Stimulated activated CD8-positive, alpha-beta memory T cell treated with anti-CD3 and anti-CD28 coated beads, Interleukin-4, amount 100 ng/mL, for 4 hours (primary cell): ENCODE measurements around the gene AKAP1.
"Not testable (repeated sequence)": the region's sequence is repeated elsewhere in the genome, so short reads cannot be mapped to it uniquely, and the experiment has no call there.

ENCODE experiments used
- DNase-seq, 2 donors: peaks; one replicate each; pipeline ENCODE4 v3.0.0-alpha.2; 2020; ENCODE audit warnings: low read depth in 2 of 2, low spot score in 1 of 2

AKAP1 gene

GRCh38 chr17:57073626-57074025 is 11.4 kb upstream of the AKAP1 start:
- DNase-seq, result no peak

DNA sequence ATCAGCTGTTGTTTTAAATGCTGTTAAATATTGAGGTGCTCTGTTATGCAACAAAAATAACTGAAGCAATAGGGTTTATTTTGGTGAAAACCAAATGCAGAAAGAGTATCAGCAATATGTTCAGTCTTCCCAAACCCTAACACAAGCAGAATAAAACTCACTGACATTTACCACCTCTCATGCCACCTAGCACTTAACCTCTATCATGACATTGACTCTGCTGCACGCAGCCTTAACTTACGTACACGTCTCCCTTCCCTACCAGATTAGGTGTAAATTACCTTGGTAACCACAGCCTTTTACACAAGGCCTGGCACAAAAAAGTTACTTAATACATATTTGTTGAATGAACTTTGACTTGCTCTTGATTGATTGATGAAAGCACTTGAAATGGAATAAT is 9.9 kb upstream of the AKAP1 start:
- no peak for DNase-seq

- DNase-seq, result no peak
Measured at GRCh38 chr17:57075785-57076184, 9.3 kb upstream of the AKAP1 start.

DNA sequence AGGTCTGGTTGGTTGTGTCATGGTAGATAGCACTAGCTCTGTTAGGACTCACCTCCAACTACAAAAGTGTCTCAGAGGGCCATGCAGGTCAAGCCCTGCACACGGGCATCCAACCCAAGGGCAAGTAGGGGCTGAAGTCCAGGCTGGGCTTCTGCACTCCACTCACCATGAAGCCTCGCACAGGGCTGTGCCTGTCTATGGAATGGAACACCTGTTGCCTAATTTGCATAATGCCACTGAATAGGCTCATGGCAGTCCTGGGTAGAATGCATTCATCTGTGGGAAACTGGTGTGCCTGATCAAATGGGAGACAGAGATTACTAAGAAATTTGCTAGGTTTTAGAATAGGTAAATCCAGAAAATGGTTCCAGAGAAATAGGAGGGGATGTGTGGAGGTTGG is 8.0 kb upstream of the AKAP1 start:
- no peak for DNase-seq

DNA sequence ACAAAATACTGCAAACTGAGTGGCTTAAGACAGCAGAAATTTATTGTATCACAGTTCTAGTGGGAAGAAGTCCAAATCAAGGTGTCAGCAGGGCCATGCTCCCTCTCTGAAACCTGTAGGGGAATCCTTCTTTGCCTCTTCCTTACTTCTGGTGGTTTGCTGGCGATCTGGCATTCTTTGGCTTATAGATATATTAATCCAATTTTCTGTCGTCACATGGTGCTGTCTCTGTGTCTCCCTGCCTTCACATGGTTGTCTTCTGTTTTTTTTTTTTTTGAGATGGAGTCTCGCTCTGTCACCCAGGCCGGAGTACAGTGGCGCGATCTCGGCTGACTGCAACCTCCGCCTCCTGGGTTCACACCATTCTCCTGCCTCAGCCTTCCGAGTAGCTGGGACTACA is 6.8 kb upstream of the AKAP1 start:
- no peak for DNase-seq

DNA sequence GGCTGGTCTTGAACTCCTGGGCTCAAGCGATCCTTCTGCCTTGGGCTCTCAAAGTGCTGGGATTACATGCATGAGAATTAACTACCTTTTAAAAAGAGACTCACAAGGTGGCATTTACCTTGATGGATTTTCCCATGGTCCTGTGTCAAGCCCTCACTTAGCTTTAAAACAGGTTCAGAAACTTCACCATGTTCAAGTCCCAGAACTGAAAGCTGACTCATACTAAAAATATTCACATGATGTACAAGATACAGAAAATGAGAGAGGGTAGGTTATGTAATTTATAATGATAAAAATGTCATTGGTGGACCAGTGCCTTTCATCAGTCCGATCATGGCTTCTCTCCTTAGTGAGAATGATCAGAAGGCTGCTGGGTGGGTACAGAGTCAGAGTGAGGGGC is 4.3 kb upstream of the AKAP1 start:
- DNase-seq, result no peak

- no peak for DNase-seq
Measured at GRCh38 chr17:57082441-57082840, 2.6 kb upstream of the AKAP1 start.

DNA sequence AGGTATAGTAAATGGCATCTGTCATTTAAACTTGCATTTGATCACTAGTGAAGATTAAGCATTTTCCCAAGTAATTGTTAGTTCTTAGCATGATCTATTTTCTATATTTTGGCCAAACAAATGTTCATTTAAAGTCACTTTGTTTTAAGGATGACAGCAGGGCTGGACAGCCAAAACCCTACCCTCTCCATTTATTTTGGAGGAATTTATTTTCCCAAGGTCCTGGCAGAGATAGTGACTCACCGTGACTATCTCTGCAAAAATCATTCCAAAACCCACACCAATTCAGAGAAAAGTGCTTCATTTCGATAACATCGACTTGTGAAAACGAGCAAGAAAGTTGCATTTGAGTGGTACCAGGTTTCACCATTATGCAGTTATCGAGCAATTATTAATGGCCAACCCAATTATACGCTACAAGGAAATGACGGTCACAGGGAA is 665 bp upstream of the AKAP1 start:
- DNase-seq, result no peak

DNA sequence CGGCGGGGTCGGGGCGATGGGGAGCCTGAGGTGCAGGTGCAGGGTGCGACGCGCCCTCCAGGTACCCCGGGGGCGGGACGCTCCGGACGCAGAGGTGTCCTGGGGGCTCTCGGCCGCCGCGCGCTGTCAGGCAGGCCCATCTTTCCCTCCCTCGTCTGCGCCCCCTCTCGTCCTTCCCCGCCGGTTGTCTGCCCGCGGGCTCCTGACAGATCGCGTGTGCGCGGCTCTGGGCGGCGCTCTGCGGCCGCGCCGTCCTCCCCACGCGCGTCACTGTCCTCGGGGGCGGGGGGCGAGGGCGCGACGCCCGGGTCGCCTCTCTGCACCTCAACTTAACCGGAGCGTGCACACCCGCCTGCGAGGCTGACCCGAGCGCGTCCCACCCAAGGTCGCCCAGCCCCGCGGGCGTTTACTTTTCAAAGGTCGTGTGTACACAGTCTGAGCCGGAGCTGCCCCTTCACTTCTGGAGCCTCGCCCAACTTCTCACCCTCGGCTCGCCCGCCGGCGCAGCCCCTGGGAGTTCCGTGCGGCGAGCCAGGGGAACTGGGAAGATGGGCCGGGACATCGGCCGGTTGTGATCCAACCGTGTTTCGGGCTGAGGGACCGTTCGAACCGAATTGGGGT is 512 bp downstream of the AKAP1 start:
- peak; percentile 13 to 29 for DNase-seq

DNA sequence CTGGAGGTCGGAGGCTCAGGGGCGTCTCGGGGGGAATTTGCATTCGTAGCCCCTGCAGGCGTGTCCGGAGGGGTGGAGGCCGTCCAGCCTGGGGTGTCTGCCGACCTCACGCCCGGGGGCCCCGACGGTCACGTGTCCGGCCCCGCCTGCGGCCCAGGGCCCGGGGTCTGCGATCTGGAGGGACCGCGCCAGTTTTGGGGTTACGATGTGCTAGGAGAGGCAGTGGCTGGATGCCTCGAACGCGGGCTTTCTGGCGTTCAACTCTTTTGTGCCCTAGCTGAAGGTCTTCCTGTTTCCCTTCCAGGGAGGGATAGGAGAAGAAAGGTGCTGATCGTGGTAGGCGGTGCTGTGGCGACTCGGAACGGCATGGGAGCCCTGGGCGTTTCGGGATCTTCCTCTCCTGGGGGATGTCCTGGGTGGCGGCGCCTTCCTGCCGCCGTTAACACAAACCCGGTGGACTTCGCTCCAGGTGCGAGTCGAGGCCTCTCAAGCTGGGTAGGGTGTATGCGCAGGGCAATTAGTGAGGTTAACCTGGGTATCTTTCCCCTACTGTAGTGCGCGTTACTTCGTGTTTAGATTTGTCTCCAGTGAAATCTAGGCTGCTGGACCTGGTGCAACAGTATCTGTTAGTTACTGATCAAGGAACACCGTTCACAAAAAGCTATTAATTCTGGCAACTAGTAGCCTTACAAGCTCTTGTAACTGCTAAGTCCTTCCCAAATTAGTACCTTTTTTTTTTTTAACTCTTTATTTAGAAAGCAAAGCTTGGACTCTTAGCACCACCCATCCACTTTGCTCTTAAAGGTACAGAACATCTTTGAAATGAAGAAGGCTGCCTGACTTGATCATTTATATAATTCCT is 1.3 kb downstream of the AKAP1 start:
- DNase-seq, result no peak

GRCh38 chr17:57088298-57088697 is 3.3 kb downstream of the AKAP1 start:
- DNase-seq, result no peak

DNA sequence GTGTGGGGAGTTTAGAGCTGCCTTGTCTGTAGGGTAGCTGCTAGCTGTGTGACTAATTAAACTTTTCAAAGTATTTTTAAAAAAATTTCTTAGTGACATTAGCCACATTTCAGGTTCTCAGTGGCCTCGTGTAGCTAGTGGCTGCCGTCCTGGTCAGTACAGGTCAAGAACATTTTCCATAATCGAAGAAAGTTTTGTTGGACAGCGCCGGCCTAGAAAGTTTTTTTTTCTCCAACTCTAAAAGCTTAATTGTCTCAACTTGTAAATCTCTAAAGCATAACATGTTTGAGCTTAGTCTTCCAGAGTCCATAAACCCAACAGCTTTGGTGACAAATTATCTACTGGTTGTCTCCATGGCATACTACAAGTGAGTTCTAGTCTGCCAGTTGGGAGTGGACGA is 4.3 kb downstream of the AKAP1 start:
- no peak for DNase-seq

GRCh38 chr17:57090560-57091185 is 5.6 kb downstream of the AKAP1 start:
- no peak for DNase-seq

DNA sequence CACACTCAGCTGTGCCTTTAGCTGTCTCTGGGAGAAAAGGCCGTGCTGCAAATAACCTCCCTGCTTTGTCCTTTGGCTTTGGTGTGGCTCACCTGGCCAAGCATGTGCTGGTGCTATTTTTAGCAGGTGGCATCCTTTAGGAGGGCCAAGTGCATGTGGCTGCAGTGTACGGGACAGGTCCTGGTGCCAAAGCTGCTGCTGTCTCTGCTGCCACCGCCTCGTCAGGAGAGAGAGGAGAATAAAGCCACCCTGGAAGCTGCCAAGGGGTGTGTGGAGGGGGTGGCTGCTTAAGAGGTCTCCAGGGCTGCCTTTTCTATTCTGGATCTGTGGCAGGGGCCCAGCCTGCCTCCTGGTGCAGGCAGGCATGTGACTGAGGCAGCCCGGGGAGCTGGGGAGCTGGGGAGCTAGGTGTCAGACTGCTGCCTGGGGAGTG is 6.2 kb downstream of the AKAP1 start:
- no peak for DNase-seq

- no peak for DNase-seq
Measured at GRCh38 chr17:57092171-57092570, 7.1 kb downstream of the AKAP1 start.

DNA sequence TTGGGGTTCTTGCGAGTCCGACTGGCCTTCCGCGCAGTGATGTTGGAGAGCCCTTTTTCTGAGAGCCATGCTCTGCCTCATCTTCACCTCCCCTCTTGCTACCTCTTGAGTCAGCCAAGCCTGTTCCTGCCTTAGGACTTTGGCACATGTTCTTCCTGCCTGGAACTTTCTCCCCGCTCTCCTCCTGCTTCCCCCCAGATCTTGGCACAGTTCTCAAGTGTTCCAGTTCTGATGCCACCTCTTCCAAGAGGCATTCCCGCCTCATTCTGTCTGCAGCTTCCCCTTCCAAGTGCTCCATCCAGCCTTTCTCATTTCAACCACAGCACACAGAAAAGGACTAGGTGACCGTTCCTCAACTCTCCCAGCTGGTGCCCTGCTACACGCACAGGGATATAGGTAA is 7.7 kb downstream of the AKAP1 start:
- DNase-seq, result no peak

DNA sequence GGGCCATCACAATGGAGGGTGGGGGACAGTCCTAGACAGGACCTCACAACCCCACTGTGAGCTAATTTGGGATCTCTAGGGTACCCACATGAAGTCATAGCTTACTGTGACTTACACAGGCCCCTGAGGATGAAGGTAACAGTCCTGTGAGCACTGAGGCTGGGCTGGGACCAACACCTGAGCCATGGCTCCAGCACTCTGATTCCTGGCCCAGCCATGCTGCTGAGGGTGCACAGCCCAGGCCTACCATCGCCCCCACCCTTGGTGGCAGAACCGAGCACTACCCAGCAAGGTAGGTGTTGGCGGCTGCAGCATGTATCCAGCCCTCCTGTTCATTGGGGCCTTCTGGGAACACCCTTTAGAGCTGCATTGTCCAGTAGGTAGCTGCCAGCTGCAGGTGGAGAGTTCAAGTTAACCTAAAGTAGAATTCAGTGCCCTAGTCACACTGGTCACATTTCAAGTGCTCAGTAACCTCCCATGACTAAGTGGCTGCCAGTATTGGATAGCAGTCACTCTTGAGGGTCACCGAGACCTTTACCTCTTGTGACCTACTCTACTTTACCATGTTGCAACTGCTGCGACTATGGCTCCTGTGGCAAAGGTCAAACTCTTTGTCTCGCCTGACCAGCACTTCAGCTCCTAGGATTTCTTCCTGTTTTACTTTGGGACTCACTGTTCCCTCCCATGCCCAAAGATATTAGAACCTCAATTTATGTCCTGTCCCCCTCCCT is 11.6 kb downstream of the AKAP1 start:
- no peak for DNase-seq

- no peak for DNase-seq
Measured at GRCh38 chr17:57097832-57098421, 12.9 kb downstream of the AKAP1 start.

- no peak for DNase-seq
Measured at GRCh38 chr17:57099165-57099564, 14.1 kb downstream of the AKAP1 start.

DNA sequence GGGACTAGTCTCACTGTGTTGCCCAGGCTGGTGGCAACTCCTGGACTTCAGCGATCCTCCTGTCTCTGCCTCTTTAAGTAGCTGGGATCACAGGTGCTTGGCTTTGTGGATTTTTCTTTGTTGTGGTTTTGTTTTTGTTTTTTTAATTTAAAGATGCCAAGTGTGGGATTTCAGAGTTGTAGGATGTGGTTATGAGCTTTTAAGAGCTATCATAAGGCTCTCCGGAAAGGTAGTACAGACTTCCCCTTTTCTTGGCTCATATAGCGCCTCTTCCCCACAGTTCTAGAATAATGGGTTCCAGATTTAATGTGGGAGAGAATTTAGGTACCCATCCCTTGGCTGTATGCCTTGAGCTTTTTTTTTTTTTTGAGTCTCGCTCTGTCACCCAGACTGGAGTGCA is 17.1 kb downstream of the AKAP1 start:
- no peak for DNase-seq

- not testable (repeated sequence) for DNase-seq
Measured at GRCh38 chr17:57102660-57103059, 17.6 kb downstream of the AKAP1 start.
